HG02885 (cell line): Measurements from ENCODE around the gene UCMA.

ENCODE experiments used
- ATAC-seq: cut with Tn5 transposase; IDR thresholded peaks from one replicate; pipeline ENCODE4 v1.9.1; 2021; ENCODE audit warnings: mild to moderate bottlenecking; ENCODE audit not compliant: unreplicated experiment, poor library complexity

Gene UCMA

DNA sequence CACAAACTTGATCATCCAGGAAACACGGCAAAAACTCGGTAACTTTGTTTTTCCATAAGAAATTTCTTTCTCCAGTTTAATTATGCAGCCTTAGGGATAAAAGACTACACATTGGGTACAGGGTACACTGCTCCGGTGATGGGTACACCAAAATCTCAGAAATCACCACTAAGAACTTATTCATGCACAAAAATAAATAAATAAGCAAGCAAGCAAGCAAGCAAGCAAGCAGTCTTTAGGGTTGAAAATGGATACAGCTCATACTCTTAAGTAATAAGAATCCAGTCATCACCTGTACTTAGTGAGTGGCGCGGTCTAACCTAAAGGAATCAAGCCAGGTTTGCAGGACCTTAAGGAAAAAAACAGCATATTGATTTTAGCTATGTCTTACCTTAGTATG is 42.8 kb downstream of the UCMA start:
- ATAC-seq = no peak

- no peak for ATAC-seq
Observed at GRCh38 chr10:13190816-13191215, 43.4 kb downstream of the UCMA start.

DNA sequence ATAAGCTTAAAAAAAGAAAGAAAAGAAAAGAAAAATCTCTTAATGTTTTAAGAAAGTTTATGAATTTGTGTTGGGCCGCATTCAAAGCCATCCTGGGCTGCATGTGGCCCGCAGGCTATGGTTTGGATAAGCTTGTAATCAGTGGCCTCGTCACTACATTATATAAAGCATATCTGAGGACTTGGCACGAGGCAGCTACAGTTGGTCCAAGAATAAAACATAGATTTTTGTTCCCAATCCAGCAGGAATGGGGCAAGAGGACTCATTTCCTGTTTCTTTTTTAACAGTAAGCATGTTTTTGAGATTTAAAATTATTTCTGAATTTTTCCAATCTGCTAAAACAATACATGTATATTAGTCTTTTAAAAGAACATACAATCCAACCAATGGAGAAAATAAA is 44.2 kb downstream of the UCMA start:
- no peak for ATAC-seq

DNA sequence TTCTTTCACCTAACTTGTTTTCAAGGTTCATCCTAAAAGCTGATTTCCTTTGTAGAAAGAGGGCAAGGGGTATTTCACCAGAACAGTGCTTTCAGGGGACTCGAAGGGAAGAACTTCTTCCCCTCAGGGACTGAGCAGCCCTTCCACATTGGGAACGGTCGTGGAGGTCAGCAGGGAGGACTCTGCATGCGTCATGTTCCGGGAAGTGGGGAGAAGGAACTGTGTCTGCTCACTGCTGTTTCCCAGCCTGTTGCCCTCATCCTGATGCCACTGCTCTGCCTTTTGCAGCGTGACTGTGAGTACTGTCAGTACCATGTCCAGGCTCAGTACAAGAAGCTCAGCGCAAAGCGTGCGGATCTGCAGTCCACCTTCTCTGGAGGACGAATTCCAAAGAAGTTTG is 45.6 kb downstream of the UCMA start:
- ATAC-seq = no peak

DNA sequence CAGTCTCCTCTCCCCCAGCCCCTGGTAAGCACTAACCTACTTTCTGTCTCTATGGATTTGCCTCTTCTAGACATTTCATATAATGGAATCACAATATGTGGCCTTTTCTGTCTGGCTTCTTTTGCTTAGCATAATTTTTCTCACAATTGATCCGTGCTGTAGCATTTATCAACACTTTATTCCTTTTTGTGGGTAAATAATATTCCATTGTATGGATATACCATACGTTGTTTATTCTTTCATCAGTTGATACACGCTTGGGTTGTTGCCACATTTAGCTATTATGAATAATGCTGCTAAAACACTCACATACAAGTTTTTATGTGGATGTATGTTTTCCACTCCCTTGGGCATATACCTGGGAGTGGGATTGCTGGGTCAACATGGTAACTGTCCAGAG is 47.0 kb downstream of the UCMA start:
- no peak for ATAC-seq

DNA sequence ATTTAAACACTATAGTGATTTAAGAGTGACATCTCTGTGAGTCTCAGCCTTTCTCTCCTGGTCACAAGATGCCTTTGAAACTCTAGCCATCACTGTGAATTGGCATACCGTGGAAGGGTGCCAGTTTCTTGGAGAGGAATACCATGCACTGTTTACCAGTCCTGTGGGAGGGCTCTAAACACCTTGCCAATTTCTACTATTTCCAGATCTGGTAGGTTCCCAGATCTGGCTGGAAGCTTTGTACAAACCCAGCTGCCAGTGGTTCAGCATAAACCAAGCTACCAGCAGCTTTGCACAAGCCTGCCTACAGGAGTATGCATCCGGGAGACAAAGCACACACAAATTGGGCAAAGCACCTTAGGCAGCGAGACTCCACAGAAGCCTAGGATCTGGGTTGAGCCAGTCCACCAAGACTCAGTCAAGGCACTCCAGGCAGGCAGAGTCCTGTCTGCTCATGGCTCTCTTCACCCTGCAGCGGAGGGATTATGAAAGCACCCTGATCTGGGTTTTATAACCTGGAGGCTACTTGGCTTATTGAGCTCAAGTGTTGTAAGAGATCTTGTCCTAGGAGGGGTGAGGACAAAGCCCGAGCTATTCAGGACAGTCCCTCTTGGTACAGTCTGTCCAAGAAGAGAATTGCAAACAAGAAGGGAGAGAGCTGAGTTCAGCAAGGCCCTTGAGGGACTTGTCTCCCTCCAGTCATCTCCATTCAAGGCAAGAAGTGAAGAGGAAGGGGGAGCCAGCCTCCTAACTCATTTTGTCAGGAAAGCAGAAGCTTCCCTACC is 49.3 kb downstream of the UCMA start:
- no peak for ATAC-seq

- ATAC-seq = no peak
Observed at GRCh38 chr10:13184276-13184675, 49.9 kb downstream of the UCMA start.

DNA sequence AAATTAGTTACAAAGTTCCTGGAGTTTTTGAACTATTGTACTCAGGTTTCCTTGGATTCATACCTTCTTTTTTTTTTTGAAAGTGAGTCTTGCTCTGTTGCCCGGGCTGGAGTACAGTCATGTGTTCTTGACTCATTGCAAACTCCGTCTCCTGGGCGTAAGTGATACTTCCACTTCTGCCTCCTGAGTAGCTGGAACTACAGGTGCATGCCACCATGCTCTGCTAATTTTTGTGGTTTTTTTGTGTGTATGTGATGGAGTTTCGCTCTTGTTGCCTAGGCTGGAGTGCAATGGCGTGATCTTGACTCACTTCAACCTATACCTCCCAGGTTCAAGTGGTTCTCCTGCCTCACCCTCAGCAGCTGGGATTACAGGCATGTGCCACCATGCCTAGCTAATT is 50.5 kb downstream of the UCMA start:
- peak; percentile 75 for ATAC-seq

GRCh38 chr10:13182424-13182823 is 51.8 kb downstream of the UCMA start:
- no peak for ATAC-seq

DNA sequence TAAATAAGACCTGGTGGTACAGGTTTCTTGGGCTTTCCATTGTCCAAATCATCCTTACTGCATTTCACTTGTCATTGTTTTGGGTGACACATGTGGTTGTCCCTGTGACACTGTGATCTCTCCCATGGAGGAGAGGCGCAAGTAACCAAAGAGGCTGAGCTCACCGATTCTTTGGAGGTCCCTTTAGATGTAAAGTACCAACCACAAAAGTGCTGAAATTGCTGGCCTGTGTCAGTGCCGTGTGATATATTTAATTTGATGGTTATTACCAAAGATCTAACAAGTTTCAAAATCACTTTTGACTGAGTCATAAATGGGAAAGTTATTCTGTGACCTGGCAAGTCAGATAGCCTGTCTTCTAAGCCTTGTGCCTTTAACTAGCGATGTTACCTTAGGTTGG is 53.4 kb downstream of the UCMA start:
- no peak for ATAC-seq

- ATAC-seq = no peak
Observed at GRCh38 chr10:13173616-13174015, 60.6 kb downstream of the UCMA start.
